T-cell (primary cell): ENCODE results near the gene NTM. TPM values are rescaled to one million over a fixed set of nuclear protein-coding genes. Genes with fewer than 3 reads are reported as not detected.

Source experiments
- ATAC-seq, 4 experiments: fragments of 200-7000 bp in 3 of 4; fragments of 150-1000 bp in 1 of 4; cut with Tn5 transposase; replicated peaks in 1 of 4; 1 replicate in 3 of 4; 2 replicates in 1 of 4; pipeline ENCODE4 v1.10.0; 2021; ENCODE audit warnings: moderate library complexity in 3 of 4, mild to moderate bottlenecking in 2 of 4, moderate number of reproducible peaks in 1 of 4
- CTCF ChIA-PET, 2 donors: fragments of 300-600 bp; sonication (Branson Sonifier 250); formaldehyde crosslinking; loops; one replicate each; lab custom pipeline; 2022; ENCODE audit warnings: antibody characterized with exemption in 2 of 2; lab: Charles Lee
- POLR2A ChIA-PET, 2 donors: fragments of 300-600 bp; sonication (Branson Sonifier 250); formaldehyde crosslinking; loops; one replicate each; lab custom pipeline; 2022; ENCODE audit warnings: antibody characterized with exemption in 2 of 2; lab: Charles Lee
- DNase-seq, 35 experiments: peaks; one replicate each; pipeline versions ENCODE4 v3.0.0 to v3.0.0-alpha.2; 2013 to 2023
- H3K27ac ChIP-seq: one replicate; pipeline ENCODE4 v1.5.1; 2013; ENCODE audit warnings: low read length
- H3K27me3 ChIP-seq, 2 experiments: replicated peaks in 1 of 2; 1 replicate in 1 of 2; 2 replicates in 1 of 2; pipeline versions ENCODE4 v1.6.1 to v1.7.0; 2013; ENCODE audit warnings: low read length in 1 of 2, mixed read lengths in 1 of 2; ENCODE audit not compliant: control insufficient read depth in 2 of 2, insufficient read depth in 2 of 2; ENCODE audit errors: extremely low read depth in 1 of 2
- H3K36me3 ChIP-seq, 2 donors: 1 replicate in 1 of 2; 2 replicates in 1 of 2; pipeline versions ENCODE4 v1.6.1 to v1.7.0; 2013; ENCODE audit warnings: low read length in 1 of 2; ENCODE audit not compliant: control insufficient read depth in 2 of 2, insufficient read depth in 1 of 2; ENCODE audit errors: extremely low read depth in 1 of 2
- H3K4me1 ChIP-seq, 2 experiments: 1 replicate in 1 of 2; 2 replicates in 1 of 2; pipeline versions ENCODE4 v1.6.1 to v1.7.0; 2013; ENCODE audit warnings: low read length in 2 of 2, mixed read lengths in 1 of 2; ENCODE audit not compliant: insufficient read depth in 2 of 2, control insufficient read depth in 1 of 2; ENCODE audit errors: extremely low read depth in 1 of 2
- H3K4me3 ChIP-seq, 2 donors: 1 replicate in 1 of 2; 2 replicates in 1 of 2; pipeline versions ENCODE4 v1.5.1 to v1.7.0; 2013; ENCODE audit warnings: mild to moderate bottlenecking in 2 of 2, low read length in 1 of 2, moderate library complexity in 1 of 2; ENCODE audit not compliant: control insufficient read depth in 1 of 2; ENCODE audit errors: extremely low read depth in 1 of 2
- H3K9me3 ChIP-seq: 2 replicates; pipeline ENCODE4 v1.7.0; 2013
- H3K27ac Mint-ChIP-seq, 2 donors: one replicate each; pipeline ENCODE4 v1.8.0; 2020 to 2021; ENCODE audit warnings: mild to moderate bottlenecking in 2 of 2, mixed read lengths in 2 of 2
- H3K27me3 Mint-ChIP-seq, 2 donors: one replicate each; pipeline ENCODE4 v1.8.0; 2021 to 2022; ENCODE audit warnings: mixed read lengths in 2 of 2
- H3K36me3 Mint-ChIP-seq: one replicate; pipeline ENCODE4 v1.8.0; 2021; ENCODE audit warnings: mixed read lengths
- H3K4me1 Mint-ChIP-seq, 3 donors: one replicate each; pipeline ENCODE4 v1.8.0; 2020 to 2022; ENCODE audit warnings: mixed read lengths in 3 of 3, mild to moderate bottlenecking in 1 of 3
- H3K4me3 Mint-ChIP-seq, 3 donors: one replicate each; pipeline ENCODE4 v1.8.0; 2020 to 2022; ENCODE audit warnings: mild to moderate bottlenecking in 3 of 3, mixed read lengths in 3 of 3, moderate library complexity in 3 of 3
- H3K9me3 Mint-ChIP-seq, 3 donors: one replicate each; pipeline ENCODE4 v1.8.0; 2020 to 2022; ENCODE audit warnings: mixed read lengths in 3 of 3
- WGBS: methylation state at CpG from one replicate; pipeline ENCODE4 v1.1.5; 2013; ENCODE audit warnings: missing lambda C conversion rate; ENCODE audit not compliant: insufficient coverage; 5-methylcytosine and 5-hydroxymethylcytosine counted together
- total RNA-seq, 35 experiments: library from RNA in 6 of 35; stranded (reverse) in 6 of 35; fragments of 120-200 nt in 1 of 35; gene quantifications; one replicate each; pipeline versions ENCODE4 v1.2.1 to v1.2.4 and lab custom pipeline; 2013 to 2026

Gene NTM
- total RNA-seq, 5 donors from 2014 or later (not counting 1 experiment from before 2014, with no cell fraction given), result not detected

GRCh38 chr11:131723088-131723487 is 352.7 kb downstream of the NTM start:
- ChIA-PET POLR2A (no interaction called here), CTCF (no interaction called here)
- WGBS, result 84% methylated on average over 2 of the region's 8 CpGs
- Mint-ChIP-seq H3K27ac (no peak overlapping the region), H3K4me3 (no peak overlapping the region), H3K9me3 (peaks cover 0 to 6% (median 5%) of the 10 kb centered on the region in 3 donors), H3K4me1 (no peaks in the 10 kb centered on the region), H3K36me3 (no peaks in the 10 kb centered on the region), H3K27me3 (peaks cover 0 to 4% of the 10 kb centered on the region in 2 donors)
- H3K4me3 ChIP-seq, result no peak overlapping the region
- no peak overlapping the region for H3K27ac ChIP-seq
- ATAC-seq (no peak), DNase-seq (no peak)
- no peaks in the 10 kb centered on the region for H3K36me3 ChIP-seq
- no peaks in the 10 kb centered on the region for H3K4me1 ChIP-seq
- H3K27me3 ChIP-seq, result no peaks in the 10 kb centered on the region
- H3K9me3 ChIP-seq, result no peaks in the 10 kb centered on the region

GRCh38 chr11:131724436-131724975 is 354.1 kb downstream of the NTM start:
- CTCF ChIA-PET, result no interaction called here
- Histone ChIP-seq H3K36me3 (no peaks in the 10 kb centered on the region), H3K9me3 (no peaks in the 10 kb centered on the region), H3K27ac (no peak overlapping the region), H3K4me1 (no peaks in the 10 kb centered on the region), H3K4me3 (no peak overlapping the region), H3K27me3 (no peaks in the 10 kb centered on the region)
- H3K4me3 Mint-ChIP-seq, result no peak overlapping the region
- no peaks in the 10 kb centered on the region for H3K27me3 Mint-ChIP-seq
- 71% methylated on average over 8 of the region's 10 CpGs for WGBS
- DNase-seq (no peak), ATAC-seq (no peak)
- no peaks in the 10 kb centered on the region for H3K4me1 Mint-ChIP-seq
- H3K36me3 Mint-ChIP-seq, result no peaks in the 10 kb centered on the region
- POLR2A ChIA-PET, result no interaction called here
- H3K27ac Mint-ChIP-seq, result no peak overlapping the region
- H3K9me3 Mint-ChIP-seq, result peaks cover 0 to 6% (median 5%) of the 10 kb centered on the region in 3 donors

GRCh38 chr11:131734871-131735270 is 364.5 kb downstream of the NTM start:
- H3K4me1 ChIP-seq, result no peaks in the 10 kb centered on the region
- no peaks in the 10 kb centered on the region for H3K36me3 ChIP-seq
- no peak overlapping the region for H3K4me3 Mint-ChIP-seq
- H3K27ac Mint-ChIP-seq, result no peak overlapping the region
- H3K27me3 Mint-ChIP-seq, result peaks cover 0 to 1% of the 10 kb centered on the region in 2 donors
- no peaks in the 10 kb centered on the region for H3K9me3 ChIP-seq
- DNase-seq (no peak), ATAC-seq (no peak)
- ChIA-PET CTCF (no interaction called here), POLR2A (no interaction called here)
- no peak overlapping the region for H3K4me3 ChIP-seq
- H3K9me3 Mint-ChIP-seq, result peaks cover 0 to 4% (median 0%) of the 10 kb centered on the region in 3 donors
- no peaks in the 10 kb centered on the region for H3K36me3 Mint-ChIP-seq
- H3K4me1 Mint-ChIP-seq, result no peaks in the 10 kb centered on the region
- no peak overlapping the region for H3K27ac ChIP-seq
- no peaks in the 10 kb centered on the region for H3K27me3 ChIP-seq
- WGBS, result no CpG with 5 or more reads among the region's 4 CpGs

GRCh38 chr11:131737357-131737756 is 366.9 kb downstream of the NTM start:
- H3K36me3 ChIP-seq, result no peaks in the 10 kb centered on the region
- Mint-ChIP-seq H3K36me3 (no peaks in the 10 kb centered on the region), H3K4me3 (no peak overlapping the region), H3K9me3 (peaks cover 0 to 8% (median 0%) of the 10 kb centered on the region in 3 donors), H3K27ac (no peak overlapping the region), H3K27me3 (peaks cover 4% of the 10 kb centered on the region in 2 donors), H3K4me1 (no peaks in the 10 kb centered on the region)
- ATAC-seq, result no peak
- no peak overlapping the region for H3K27ac ChIP-seq
- no peaks in the 10 kb centered on the region for H3K4me1 ChIP-seq
- no CpG with 5 or more reads among the region's 7 CpGs for WGBS
- peaks cover 0 to 2% of the 10 kb centered on the region in 2 experiments for H3K27me3 ChIP-seq
- POLR2A ChIA-PET, result no interaction called here
- DNase-seq, result no peak
- no peaks in the 10 kb centered on the region for H3K9me3 ChIP-seq
- H3K4me3 ChIP-seq, result no peak overlapping the region
- CTCF ChIA-PET, result no interaction called here

- Histone ChIP-seq H3K27me3 (peaks cover 0 to 2% of the 10 kb centered on the region in 2 experiments), H3K36me3 (no peaks in the 10 kb centered on the region), H3K4me1 (no peaks in the 10 kb centered on the region), H3K4me3 (no peak overlapping the region), H3K9me3 (no peaks in the 10 kb centered on the region), H3K27ac (no peak overlapping the region)
- Mint-ChIP-seq H3K27me3 (peaks cover 4 to 9% of the 10 kb centered on the region in 2 donors), H3K27ac (no peak overlapping the region), H3K4me1 (no peaks in the 10 kb centered on the region), H3K4me3 (no peak overlapping the region), H3K9me3 (peaks cover 0 to 8% (median 0%) of the 10 kb centered on the region in 3 donors), H3K36me3 (no peaks in the 10 kb centered on the region)
- WGBS, result 77% methylated on average over 8 of the region's 11 CpGs
- no peak for ATAC-seq
- ChIA-PET CTCF (no interaction called here), POLR2A (no interaction called here)
- no peak for DNase-seq
Observed at GRCh38 chr11:131739243-131739882, 368.9 kb downstream of the NTM start.

GRCh38 chr11:131744847-131745246 is 374.4 kb downstream of the NTM start:
- H3K4me3 Mint-ChIP-seq, result no peak overlapping the region
- H3K36me3 Mint-ChIP-seq, result no peaks in the 10 kb centered on the region
- DNase-seq (no peak), ATAC-seq (no peak)
- no peaks in the 10 kb centered on the region for H3K36me3 ChIP-seq
- peaks cover 0 to 2% of the 10 kb centered on the region in 2 experiments for H3K27me3 ChIP-seq
- CTCF ChIA-PET, result no interaction called here
- no peaks in the 10 kb centered on the region for H3K4me1 ChIP-seq
- H3K27me3 Mint-ChIP-seq, result peaks cover 3 to 9% of the 10 kb centered on the region in 2 donors
- POLR2A ChIA-PET, result no interaction called here
- no CpG with 5 or more reads among the region's 8 CpGs for WGBS
- H3K27ac Mint-ChIP-seq, result no peak overlapping the region
- no peak overlapping the region for H3K4me3 ChIP-seq
- no peaks in the 10 kb centered on the region for H3K9me3 ChIP-seq
- H3K9me3 Mint-ChIP-seq, result peaks cover 0 to 5% (median 0%) of the 10 kb centered on the region in 3 donors
- H3K4me1 Mint-ChIP-seq, result no peaks in the 10 kb centered on the region
- no peak overlapping the region for H3K27ac ChIP-seq
